Upper lobe of left lung (tissue), 4 donors: Measurements from ENCODE around the gene FMC1.

Source experiments
- EP300 ChIP-seq, 4 donors: sonication (generic); formaldehyde crosslinking; IDR thresholded peaks; one replicate each; pipeline ENCODE4 v1.5.1; 2017; ENCODE audit warnings: antibody characterized with exemption in 4 of 4, control low read depth in 2 of 4
- POLR2AphosphoS5 ChIP-seq, 2 donors: sonication (generic); formaldehyde crosslinking; IDR thresholded peaks; one replicate each; pipeline ENCODE4 v1.5.1; 2017; ENCODE audit warnings: antibody characterized with exemption in 2 of 2
- TF ChIP-seq, protein P1 (sequence below), 6 experiments: fragments of 450-650 bp in 4 of 6; fragments of 200-600 bp in 2 of 6; sonication (generic) in 2 of 6; IDR thresholded peaks; one replicate each; pipeline ENCODE4 v1.5.1; 2016 to 2019; ENCODE audit warnings: antibody characterized with exemption in 6 of 6

GRCh38 chr7:139300390-139300789 is 40.7 kb upstream of the FMC1 start:
- TF ChIP-seq EP300 (IDR thresholded peaks at IDR 0.05) (no peak), POLR2AphosphoS5 (IDR thresholded peaks at IDR 0.05) (no peak)
- TF ChIP-seq, protein P1, sequence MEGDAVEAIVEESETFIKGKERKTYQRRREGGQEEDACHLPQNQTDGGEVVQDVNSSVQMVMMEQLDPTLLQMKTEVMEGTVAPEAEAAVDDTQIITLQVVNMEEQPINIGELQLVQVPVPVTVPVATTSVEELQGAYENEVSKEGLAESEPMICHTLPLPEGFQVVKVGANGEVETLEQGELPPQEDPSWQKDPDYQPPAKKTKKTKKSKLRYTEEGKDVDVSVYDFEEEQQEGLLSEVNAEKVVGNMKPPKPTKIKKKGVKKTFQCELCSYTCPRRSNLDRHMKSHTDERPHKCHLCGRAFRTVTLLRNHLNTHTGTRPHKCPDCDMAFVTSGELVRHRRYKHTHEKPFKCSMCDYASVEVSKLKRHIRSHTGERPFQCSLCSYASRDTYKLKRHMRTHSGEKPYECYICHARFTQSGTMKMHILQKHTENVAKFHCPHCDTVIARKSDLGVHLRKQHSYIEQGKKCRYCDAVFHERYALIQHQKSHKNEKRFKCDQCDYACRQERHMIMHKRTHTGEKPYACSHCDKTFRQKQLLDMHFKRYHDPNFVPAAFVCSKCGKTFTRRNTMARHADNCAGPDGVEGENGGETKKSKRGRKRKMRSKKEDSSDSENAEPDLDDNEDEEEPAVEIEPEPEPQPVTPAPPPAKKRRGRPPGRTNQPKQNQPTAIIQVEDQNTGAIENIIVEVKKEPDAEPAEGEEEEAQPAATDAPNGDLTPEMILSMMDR (IDR thresholded peaks at IDR 0.05), result no peak
